ENCODE data around the gene CENPT. TPM values are rescaled to one million over a fixed set of nuclear protein-coding genes. Genes with fewer than 3 reads are reported as not detected.
A peak's percentile ranks its signal among the peaks of the same experiment; 100 is the strongest.
"Not testable (repeated sequence)": the region's sequence is repeated elsewhere in the genome, so short reads cannot be mapped to it uniquely, and the experiment has no call there.

The CENPT gene
- total and polyA plus RNA-seq, 8 donors = 19.6 to 143 (median 31.4) TPM

DNA sequence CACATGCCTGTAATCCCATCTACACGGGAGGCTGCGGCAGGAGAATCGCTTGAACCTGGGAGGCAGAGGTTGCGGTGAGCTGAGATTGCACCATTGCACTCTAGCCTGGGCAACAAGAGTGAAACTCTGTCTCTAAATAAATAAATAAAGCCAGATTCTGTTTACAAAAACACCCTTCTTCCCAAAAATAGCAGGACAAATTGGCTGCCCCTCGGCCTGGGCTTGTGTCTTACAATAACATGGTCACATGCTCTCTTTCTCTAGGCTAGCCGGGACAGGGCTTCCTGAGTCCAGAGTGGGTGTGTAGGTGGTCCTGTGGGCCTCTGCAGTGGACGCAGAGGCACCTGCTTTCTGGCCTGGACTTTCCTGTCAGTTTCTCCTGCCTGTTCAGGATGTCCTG is 22.2 kb upstream of the CENPT start:
- intact Hi-C loops (cut with DNase I) = no loop called here
- peaks cover 0 to 6% (median 2%) of the 10 kb centered on the region in 3 donors for H3K36me3 ChIP-seq

DNA sequence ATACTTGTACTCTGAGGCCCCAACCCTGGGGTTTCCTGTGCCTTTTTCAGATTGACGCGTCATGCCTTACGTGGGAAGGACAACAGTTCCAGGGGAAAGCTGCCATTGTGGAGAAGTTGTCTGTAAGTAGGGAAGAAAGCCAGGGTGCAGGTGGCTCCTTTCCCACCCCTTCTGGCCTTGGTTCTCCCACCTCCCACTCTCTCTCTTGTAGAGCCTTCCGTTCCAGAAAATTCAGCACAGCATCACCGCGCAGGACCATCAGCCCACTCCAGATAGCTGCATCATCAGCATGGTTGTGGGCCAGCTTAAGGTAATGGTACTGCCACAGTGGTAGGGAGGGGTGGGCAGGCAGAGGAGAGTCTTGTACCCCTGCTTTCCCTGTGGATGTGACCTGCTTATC is 20.8 kb upstream of the CENPT start:
- TF ChIP-seq, protein P1, sequence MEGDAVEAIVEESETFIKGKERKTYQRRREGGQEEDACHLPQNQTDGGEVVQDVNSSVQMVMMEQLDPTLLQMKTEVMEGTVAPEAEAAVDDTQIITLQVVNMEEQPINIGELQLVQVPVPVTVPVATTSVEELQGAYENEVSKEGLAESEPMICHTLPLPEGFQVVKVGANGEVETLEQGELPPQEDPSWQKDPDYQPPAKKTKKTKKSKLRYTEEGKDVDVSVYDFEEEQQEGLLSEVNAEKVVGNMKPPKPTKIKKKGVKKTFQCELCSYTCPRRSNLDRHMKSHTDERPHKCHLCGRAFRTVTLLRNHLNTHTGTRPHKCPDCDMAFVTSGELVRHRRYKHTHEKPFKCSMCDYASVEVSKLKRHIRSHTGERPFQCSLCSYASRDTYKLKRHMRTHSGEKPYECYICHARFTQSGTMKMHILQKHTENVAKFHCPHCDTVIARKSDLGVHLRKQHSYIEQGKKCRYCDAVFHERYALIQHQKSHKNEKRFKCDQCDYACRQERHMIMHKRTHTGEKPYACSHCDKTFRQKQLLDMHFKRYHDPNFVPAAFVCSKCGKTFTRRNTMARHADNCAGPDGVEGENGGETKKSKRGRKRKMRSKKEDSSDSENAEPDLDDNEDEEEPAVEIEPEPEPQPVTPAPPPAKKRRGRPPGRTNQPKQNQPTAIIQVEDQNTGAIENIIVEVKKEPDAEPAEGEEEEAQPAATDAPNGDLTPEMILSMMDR (IDR thresholded peaks at IDR 0.05) = no peak
- Histone ChIP-seq H3K36me3 (peaks cover 0 to 6% (median 2%) of the 10 kb centered on the region in 3 donors), H3K4me1 (peaks cover 8 to 23% (median 18%) of the 10 kb centered on the region in 3 donors), H3K27ac (peak overlapping the region; percentile 50 to 88 (median 84)), H3K9me3 (no peaks in the 10 kb centered on the region), H3K4me3 (no peak overlapping the region), H3K27me3 (no peaks in the 10 kb centered on the region)
- peak; percentile 76 to 79 (median 76) for ATAC-seq
- no peak for FAIRE-seq
- intact Hi-C loops (cut with DNase I) = no loop called here
- peak; percentile 77 to 94 (median 90) for DNase-seq
- 34 to 37% methylated on average over 6 of the region's 6 CpGs for whole genome bisulfite sequencing, 2 donors

More for the DNA sequence above, 22.2 kb upstream of the CENPT start:
- no peaks in the 10 kb centered on the region for H3K9me3 ChIP-seq
- no peak overlapping the region for H3K4me3 ChIP-seq
- WGBS, 2 donors = 81 to 84% methylated on average over 7 of the region's 7 CpGs
- peaks cover 16 to 33% (median 18%) of the 10 kb centered on the region in 3 donors for H3K4me1 ChIP-seq
- H3K27me3 ChIP-seq = no peaks in the 10 kb centered on the region
- H3K27ac ChIP-seq = peak overlapping the region in 2 of 4 donors; percentile 87 to 88
- TF ChIP-seq, protein P1 (IDR thresholded peaks at IDR 0.05) = no peak
- no peak for FAIRE-seq
- no peak for DNase-seq
- no peak for ATAC-seq

DNA sequence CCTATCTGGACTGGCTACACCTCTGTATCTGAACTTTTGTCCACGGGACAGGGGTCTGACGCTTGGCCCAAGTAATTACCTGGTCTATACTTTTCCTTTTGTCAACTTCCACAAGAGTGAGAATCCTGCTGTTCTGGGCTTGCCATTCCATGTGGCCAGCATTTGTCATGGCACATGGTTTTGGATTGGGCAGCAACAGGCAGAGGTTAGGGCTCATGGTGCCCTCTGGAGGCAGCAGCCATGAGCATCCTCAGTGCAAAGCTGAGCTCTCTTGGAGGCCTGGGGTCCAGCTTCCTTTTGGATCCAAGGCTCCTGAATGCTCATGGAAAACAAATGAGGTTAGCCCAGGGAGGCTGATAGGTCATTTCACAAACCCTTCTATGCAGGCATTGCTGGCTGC is 17.8 kb upstream of the CENPT start:
- Histone ChIP-seq H3K9me3 (no peaks in the 10 kb centered on the region), H3K4me3 (no peak overlapping the region), H3K27ac (no peak overlapping the region), H3K4me1 (peaks cover 8 to 18% (median 13%) of the 10 kb centered on the region in 3 donors), H3K27me3 (no peaks in the 10 kb centered on the region), H3K36me3 (peaks cover 0 to 6% (median 2%) of the 10 kb centered on the region in 3 donors)
- ATAC-seq = peak in 1 of 4 donors; percentile 23
- no peak for FAIRE-seq
- TF ChIP-seq, protein P1 (IDR thresholded peaks at IDR 0.05) = no peak
- 94% methylated on average over 2 of the region's 2 CpGs for WGBS, 2 donors
- peak in 1 of 6 donors; percentile 40 for DNase-seq
- intact Hi-C loops (cut with DNase I) = no loop called here

DNA sequence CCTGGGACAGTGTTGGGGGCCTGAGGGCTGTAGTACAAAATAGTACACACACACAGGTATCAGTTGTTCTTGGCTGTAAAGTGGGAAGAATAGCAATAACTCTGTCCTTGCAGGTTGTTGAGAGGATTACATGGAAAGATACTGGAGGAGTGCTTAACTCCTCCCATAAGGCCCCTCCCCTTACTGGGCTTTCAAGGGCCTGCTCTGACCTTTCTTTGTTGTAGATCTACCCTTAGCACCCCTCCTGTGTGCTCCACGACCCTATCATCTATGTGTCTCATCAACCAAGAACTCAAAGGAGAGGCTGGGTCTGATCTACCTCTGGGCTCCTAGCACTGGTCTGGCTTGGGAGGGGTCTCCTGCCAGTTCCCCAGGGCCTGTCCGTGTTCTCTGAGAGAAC is 17.1 kb upstream of the CENPT start:
- intact Hi-C loops (cut with DNase I) = no loop called here
- H3K27me3 ChIP-seq = no peaks in the 10 kb centered on the region
- no peak for DNase-seq
- FAIRE-seq = no peak
- no peaks in the 10 kb centered on the region for H3K9me3 ChIP-seq
- TF ChIP-seq, protein P1 (IDR thresholded peaks at IDR 0.05) = no peak
- H3K4me3 ChIP-seq = no peak overlapping the region
- peaks cover 8 to 18% (median 13%) of the 10 kb centered on the region in 3 donors for H3K4me1 ChIP-seq
- H3K36me3 ChIP-seq = peaks cover 0 to 6% (median 2%) of the 10 kb centered on the region in 3 donors
- WGBS, 2 donors = 87 to 88% methylated on average over 2 of the region's 2 CpGs
- ATAC-seq = no peak
- no peak overlapping the region for H3K27ac ChIP-seq

DNA sequence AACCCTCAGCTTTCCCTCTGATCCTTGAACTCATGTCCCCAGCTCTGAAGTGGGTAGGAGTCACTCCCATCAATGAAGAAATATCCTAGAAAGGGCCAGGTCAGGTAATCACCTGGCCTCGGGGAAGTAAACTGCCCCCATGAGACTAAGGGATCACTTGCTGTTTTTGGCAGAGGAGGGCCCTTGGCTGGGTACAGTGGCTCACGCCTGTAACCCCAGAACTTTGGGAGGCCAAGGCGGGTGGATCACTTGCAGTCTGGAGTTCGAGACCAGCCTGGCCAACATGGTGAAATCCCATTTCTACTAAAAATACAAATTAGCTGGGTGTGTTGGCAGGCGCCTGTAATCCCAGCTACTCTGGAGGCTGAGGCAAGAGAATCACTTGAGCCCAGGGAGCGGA is 16.6 kb upstream of the CENPT start:
- peaks cover 8 to 16% (median 13%) of the 10 kb centered on the region in 3 donors for H3K4me1 ChIP-seq
- 94 to 95% methylated on average over 6 of the region's 6 CpGs for WGBS, 2 donors
- H3K4me3 ChIP-seq; H3K9me3 ChIP-seq; intact Hi-C loops (cut with DNase I); DNase-seq; FAIRE-seq; ATAC-seq; H3K27me3 ChIP-seq; H3K36me3 ChIP-seq: not testable (repeated sequence)
- peak overlapping the region in 1 of 4 donors; percentile 41 for H3K27ac ChIP-seq
